ENCODE results near the gene FGD3. TPM values are rescaled to one million over a fixed set of nuclear protein-coding genes. Genes with fewer than 3 reads are reported as not detected.

The FGD3 gene
- total RNA-seq, 1 donor, result not detected

- Histone ChIP-seq H3K4me1 (ENCODE audit: insufficient read depth, low read length) (no peaks in the 10 kb centered on the region), H3K27me3 (ENCODE audit: insufficient read depth, low read length) (no peaks in the 10 kb centered on the region), H3K4me3 (ENCODE audit: insufficient read depth, low read length) (no peak overlapping the region), H4K20me1 (ENCODE audit: insufficient read depth, low read length) (no peaks in the 10 kb centered on the region), H3K79me2 (ENCODE audit: insufficient read depth, low read length) (no peaks in the 10 kb centered on the region), H3K9me3 (ENCODE audit: low read depth, low read length) (no peaks in the 10 kb centered on the region), H3K36me3 (ENCODE audit: insufficient read depth, low read length) (no peaks in the 10 kb centered on the region), H3K4me2 (ENCODE audit: insufficient read depth, low read length) (no peak overlapping the region), H2AFZ (ENCODE audit: low read length) (no peak overlapping the region), H3K27ac (ENCODE audit: low read depth, low read length) (no peak overlapping the region)
- no peak for TF ChIP-seq CTCF (IDR thresholded peaks at IDR 0.05; ENCODE audit: extremely low read depth, low read depth, low read length)
- peak; percentile 83 for DNase-seq (ENCODE audit: insufficient read length, low spot score, missing footprints)
Measured at GRCh38 chr9:93035821-93036351, 88.6 kb downstream of the FGD3 start.

GRCh38 chr9:93036887-93037475 lies 89.7 kb downstream of the FGD3 start:
- no peaks in the 10 kb centered on the region for H3K79me2 ChIP-seq (ENCODE audit: insufficient read depth, low read length)
- no peaks in the 10 kb centered on the region for H3K4me1 ChIP-seq (ENCODE audit: insufficient read depth, low read length)
- H2AFZ ChIP-seq (ENCODE audit: low read length), result no peak overlapping the region
- H3K9me3 ChIP-seq (ENCODE audit: low read depth, low read length), result no peaks in the 10 kb centered on the region
- no peak overlapping the region for H3K4me2 ChIP-seq (ENCODE audit: insufficient read depth, low read length)
- H3K4me3 ChIP-seq (ENCODE audit: insufficient read depth, low read length), result no peak overlapping the region
- peak; percentile 82 for DNase-seq (ENCODE audit: insufficient read length, low spot score, missing footprints)
- no peaks in the 10 kb centered on the region for H3K36me3 ChIP-seq (ENCODE audit: insufficient read depth, low read length)
- no peaks in the 10 kb centered on the region for H4K20me1 ChIP-seq (ENCODE audit: insufficient read depth, low read length)
- no peak for TF ChIP-seq CTCF (IDR thresholded peaks at IDR 0.05; ENCODE audit: extremely low read depth, low read depth, low read length)
- no peaks in the 10 kb centered on the region for H3K27me3 ChIP-seq (ENCODE audit: insufficient read depth, low read length)
- no peak overlapping the region for H3K27ac ChIP-seq (ENCODE audit: low read depth, low read length)

- H3K79me2 ChIP-seq (ENCODE audit: insufficient read depth, low read length), result no peaks in the 10 kb centered on the region
- DNase-seq (ENCODE audit: insufficient read length, low spot score, missing footprints), result peak; percentile 56
- no peak overlapping the region for H3K27ac ChIP-seq (ENCODE audit: low read depth, low read length)
- H3K4me1 ChIP-seq (ENCODE audit: insufficient read depth, low read length), result no peaks in the 10 kb centered on the region
- TF ChIP-seq CTCF (IDR thresholded peaks at IDR 0.05; ENCODE audit: extremely low read depth, low read depth, low read length), result no peak
- no peak overlapping the region for H3K4me2 ChIP-seq (ENCODE audit: insufficient read depth, low read length)
- no peaks in the 10 kb centered on the region for H3K27me3 ChIP-seq (ENCODE audit: insufficient read depth, low read length)
- H3K9me3 ChIP-seq (ENCODE audit: low read depth, low read length), result no peaks in the 10 kb centered on the region
- no peaks in the 10 kb centered on the region for H3K36me3 ChIP-seq (ENCODE audit: insufficient read depth, low read length)
- H3K4me3 ChIP-seq (ENCODE audit: insufficient read depth, low read length), result no peak overlapping the region
- no peaks in the 10 kb centered on the region for H4K20me1 ChIP-seq (ENCODE audit: insufficient read depth, low read length)
- no peak overlapping the region for H2AFZ ChIP-seq (ENCODE audit: low read length)
Measured at GRCh38 chr9:93037476-93037971, 90.2 kb downstream of the FGD3 start.

GRCh38 chr9:93038918-93039317 lies 91.6 kb downstream of the FGD3 start:
- no peaks in the 10 kb centered on the region for H3K36me3 ChIP-seq (ENCODE audit: insufficient read depth, low read length)
- H3K4me3 ChIP-seq (ENCODE audit: insufficient read depth, low read length), result no peak overlapping the region
- no peak for TF ChIP-seq CTCF (IDR thresholded peaks at IDR 0.05; ENCODE audit: extremely low read depth, low read depth, low read length)

More at GRCh38 chr9:93038918-93039317, 91.6 kb downstream of the FGD3 start:
- Histone ChIP-seq H3K27ac (ENCODE audit: low read depth, low read length) (no peak overlapping the region), H3K4me1 (ENCODE audit: insufficient read depth, low read length) (no peaks in the 10 kb centered on the region), H4K20me1 (ENCODE audit: insufficient read depth, low read length) (no peaks in the 10 kb centered on the region), H3K79me2 (ENCODE audit: insufficient read depth, low read length) (no peaks in the 10 kb centered on the region), H2AFZ (ENCODE audit: low read length) (no peak overlapping the region), H3K9me3 (ENCODE audit: low read depth, low read length) (no peaks in the 10 kb centered on the region), H3K4me2 (ENCODE audit: insufficient read depth, low read length) (no peak overlapping the region), H3K27me3 (ENCODE audit: insufficient read depth, low read length) (no peaks in the 10 kb centered on the region)
- DNase-seq (ENCODE audit: insufficient read length, low spot score, missing footprints), result peak; percentile 58
